Upper lobe of right lung (tissue), 1 donor: Measurements from ENCODE around the gene KRABD2.

Experiments
- ATAC-seq: fragments of 200-7000 bp; cut with Tn5 transposase; one replicate; pipeline ENCODE4 v1.9.1; 2020; ENCODE audit warnings: mild to moderate bottlenecking, moderate library complexity
- DNase-seq: peaks from one replicate; pipeline ENCODE4 v3.0.0-alpha.2; 2020
- H3K27ac ChIP-seq: fragments of 200-600 bp; one replicate; pipeline ENCODE4 v1.8.0; 2022
- H3K27me3 ChIP-seq: fragments of 200-600 bp; one replicate; pipeline ENCODE4 v1.8.0; 2022; ENCODE audit warnings: mild to moderate bottlenecking
- H3K36me3 ChIP-seq: fragments of 200-600 bp; one replicate; pipeline ENCODE4 v1.8.0; 2022
- H3K4me1 ChIP-seq: fragments of 200-600 bp; one replicate; pipeline ENCODE4 v1.8.0; 2022
- H3K4me3 ChIP-seq: fragments of 200-600 bp; one replicate; pipeline ENCODE4 v1.8.0; 2022; ENCODE audit warnings: mild to moderate bottlenecking
- H3K9me3 ChIP-seq: fragments of 200-600 bp; one replicate; pipeline ENCODE4 v1.8.0; 2022
- intact Hi-C: fragments of 100-400 bp; cut with DNase I; formaldehyde crosslinking; loops from one replicate; pipeline ENCODE4 v1.11.0; 2022
- TF ChIP-seq, protein P1 (sequence below): fragments of 200-600 bp; IDR thresholded peaks from one replicate; pipeline ENCODE4 v1.8.0; 2022; ENCODE audit warnings: antibody characterized with exemption
- donor health status: DM: no; HTN: yes; CAD: no; lungs with severe emphysema.

Gene KRABD2

DNA sequence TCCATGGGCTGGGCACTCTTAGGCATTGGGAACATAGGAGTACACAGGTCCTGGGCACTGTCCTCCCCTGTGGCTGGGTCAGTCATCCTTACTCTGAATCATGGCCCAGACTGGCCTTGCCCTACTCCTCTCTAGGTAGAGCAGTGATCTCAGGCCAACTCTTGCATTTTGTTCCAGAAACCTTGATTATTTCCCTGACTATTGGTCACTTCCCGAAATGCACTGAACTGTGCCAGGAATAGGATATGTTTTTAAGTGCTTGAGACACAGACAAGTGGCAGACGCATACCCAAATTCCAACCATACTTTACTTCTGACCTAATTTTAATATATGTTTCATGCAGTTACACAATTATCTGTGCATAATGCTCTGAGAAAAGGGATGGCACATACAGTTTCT, 10.3 kb downstream of the KRABD2 start:
- no peak overlapping the region for H3K27ac ChIP-seq

DNA sequence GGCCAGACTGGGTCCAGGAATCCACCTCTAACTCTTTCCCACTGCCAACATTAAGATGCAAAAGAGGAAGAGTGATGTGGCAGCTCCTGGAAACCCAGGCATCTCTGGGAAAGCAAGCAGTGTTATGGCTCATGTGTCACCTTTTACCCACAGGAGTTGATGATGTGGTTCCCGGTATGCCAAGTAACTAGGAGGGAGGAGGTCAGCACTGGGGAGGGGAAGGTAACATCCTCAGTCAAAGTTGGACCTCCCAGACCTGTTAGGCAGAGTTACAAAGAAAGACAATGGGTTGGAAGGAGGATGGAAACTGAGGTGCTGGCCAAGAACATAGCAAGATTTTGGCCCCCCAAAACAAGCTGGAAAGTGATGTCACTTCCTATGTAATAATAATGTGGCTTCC, 11.4 kb downstream of the KRABD2 start:
- H3K36me3 ChIP-seq, result peaks cover 18% of the 10 kb centered on the region
- no peaks in the 10 kb centered on the region for H3K27me3 ChIP-seq
- H3K27ac ChIP-seq, result no peak overlapping the region
- no peaks in the 10 kb centered on the region for H3K9me3 ChIP-seq
- DNase-seq (no peak), ATAC-seq (no peak)
- no peak overlapping the region for H3K4me3 ChIP-seq
- TF ChIP-seq, protein P1, sequence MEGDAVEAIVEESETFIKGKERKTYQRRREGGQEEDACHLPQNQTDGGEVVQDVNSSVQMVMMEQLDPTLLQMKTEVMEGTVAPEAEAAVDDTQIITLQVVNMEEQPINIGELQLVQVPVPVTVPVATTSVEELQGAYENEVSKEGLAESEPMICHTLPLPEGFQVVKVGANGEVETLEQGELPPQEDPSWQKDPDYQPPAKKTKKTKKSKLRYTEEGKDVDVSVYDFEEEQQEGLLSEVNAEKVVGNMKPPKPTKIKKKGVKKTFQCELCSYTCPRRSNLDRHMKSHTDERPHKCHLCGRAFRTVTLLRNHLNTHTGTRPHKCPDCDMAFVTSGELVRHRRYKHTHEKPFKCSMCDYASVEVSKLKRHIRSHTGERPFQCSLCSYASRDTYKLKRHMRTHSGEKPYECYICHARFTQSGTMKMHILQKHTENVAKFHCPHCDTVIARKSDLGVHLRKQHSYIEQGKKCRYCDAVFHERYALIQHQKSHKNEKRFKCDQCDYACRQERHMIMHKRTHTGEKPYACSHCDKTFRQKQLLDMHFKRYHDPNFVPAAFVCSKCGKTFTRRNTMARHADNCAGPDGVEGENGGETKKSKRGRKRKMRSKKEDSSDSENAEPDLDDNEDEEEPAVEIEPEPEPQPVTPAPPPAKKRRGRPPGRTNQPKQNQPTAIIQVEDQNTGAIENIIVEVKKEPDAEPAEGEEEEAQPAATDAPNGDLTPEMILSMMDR, result no peak
- H3K4me1 ChIP-seq, result no peaks in the 10 kb centered on the region
- intact Hi-C loops, result no loop called here

More for the DNA sequence above, 10.3 kb downstream of the KRABD2 start:
- H3K4me1 ChIP-seq, result no peaks in the 10 kb centered on the region
- peak; percentile 69 for ATAC-seq
- intact Hi-C loops, result no loop called here
- H3K36me3 ChIP-seq, result peaks cover 19% of the 10 kb centered on the region
- H3K27me3 ChIP-seq, result no peaks in the 10 kb centered on the region
- H3K9me3 ChIP-seq, result no peaks in the 10 kb centered on the region
- TF ChIP-seq, protein P1, result no peak
- no peak overlapping the region for H3K4me3 ChIP-seq
- DNase-seq, result no peak

DNA sequence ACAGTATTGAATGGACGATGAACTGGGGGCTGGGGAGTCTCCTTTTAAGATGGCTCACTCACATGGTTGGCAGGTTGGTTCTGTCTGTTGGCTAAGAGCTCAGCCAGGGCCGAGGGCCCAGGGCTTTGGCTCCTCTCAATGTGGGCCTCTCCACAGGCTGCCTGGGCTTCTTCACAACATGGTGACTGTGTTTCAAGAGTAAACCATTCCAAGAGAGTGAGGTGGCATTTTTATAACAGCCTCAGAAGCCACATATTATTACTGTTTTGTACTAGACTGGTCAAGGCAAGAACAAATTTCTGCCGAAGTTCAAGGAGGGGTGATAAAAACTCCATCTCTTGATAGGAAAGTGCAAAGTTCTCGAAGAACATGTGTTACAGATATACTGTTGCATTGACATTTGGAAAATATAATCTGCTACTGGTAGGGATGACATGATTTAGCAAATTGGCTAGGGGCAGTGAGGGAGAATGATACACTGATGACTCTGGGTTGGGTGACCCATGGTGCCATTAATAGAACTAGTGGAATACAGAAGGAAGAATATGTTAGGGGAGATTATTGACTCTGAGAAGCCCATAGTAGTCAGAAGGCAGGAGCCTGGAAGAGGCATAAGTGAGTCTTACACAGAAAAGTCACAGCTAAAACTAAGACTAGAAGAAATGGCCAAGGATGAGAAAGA, 13.7 kb downstream of the KRABD2 start:
- no peak for ATAC-seq
- Histone ChIP-seq H3K4me3 (no peak overlapping the region), H3K36me3 (no peaks in the 10 kb centered on the region), H3K27ac (no peak overlapping the region), H3K4me1 (no peaks in the 10 kb centered on the region), H3K27me3 (no peaks in the 10 kb centered on the region), H3K9me3 (no peaks in the 10 kb centered on the region)
- no peak for DNase-seq
- TF ChIP-seq, protein P1, result no peak
- intact Hi-C loops, result no loop called here

DNA sequence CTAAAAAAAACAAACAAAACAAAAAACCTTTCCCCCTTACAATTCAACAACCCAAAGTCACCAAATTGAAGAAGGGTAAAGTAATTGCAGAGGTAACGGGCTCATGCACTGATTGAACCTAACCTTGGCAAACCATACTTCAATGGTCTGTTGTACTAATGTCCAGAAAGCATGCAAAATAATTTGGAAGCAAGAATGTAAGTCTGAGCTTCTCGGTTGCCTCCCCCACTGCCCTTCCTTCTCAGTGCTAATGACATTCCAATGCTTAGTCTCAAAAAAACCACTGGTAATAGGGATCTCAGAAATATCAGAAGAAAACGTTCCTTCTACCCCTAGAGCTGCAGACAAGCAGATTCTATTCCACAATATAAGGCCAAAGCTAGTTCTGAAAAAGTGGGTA, 15.8 kb downstream of the KRABD2 start:
- no peaks in the 10 kb centered on the region for H3K27me3 ChIP-seq
- no peaks in the 10 kb centered on the region for H3K4me1 ChIP-seq
- TF ChIP-seq, protein P1, result no peak
- no peaks in the 10 kb centered on the region for H3K36me3 ChIP-seq
- intact Hi-C loops, result no loop called here
- no peaks in the 10 kb centered on the region for H3K9me3 ChIP-seq
- ATAC-seq (no peak), DNase-seq (no peak)
- no peak overlapping the region for H3K4me3 ChIP-seq
- H3K27ac ChIP-seq, result no peak overlapping the region

DNA sequence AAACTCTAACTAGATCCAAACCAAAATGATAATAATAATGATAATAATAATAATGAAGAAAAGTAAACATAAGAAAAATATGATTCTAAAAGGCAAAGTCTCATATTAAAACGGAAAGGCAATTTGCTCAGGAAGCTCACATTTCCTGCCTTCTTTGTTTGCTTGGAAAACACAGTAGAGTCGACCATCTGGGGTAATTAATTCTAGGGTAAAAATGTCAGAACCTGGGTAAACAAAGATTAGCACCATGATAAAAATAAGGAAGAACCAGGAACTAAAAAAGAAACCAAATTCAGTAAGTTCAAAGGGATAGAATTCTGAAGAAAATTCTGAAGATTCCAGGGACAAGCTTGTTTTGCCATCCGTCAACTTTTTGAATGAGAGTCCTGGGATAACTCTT, 16.2 kb downstream of the KRABD2 start:
- DNase-seq (no peak), ATAC-seq (no peak)
- Histone ChIP-seq H3K27ac (no peak overlapping the region), H3K4me1 (no peaks in the 10 kb centered on the region), H3K4me3 (no peak overlapping the region), H3K36me3 (no peaks in the 10 kb centered on the region), H3K27me3 (no peaks in the 10 kb centered on the region), H3K9me3 (no peaks in the 10 kb centered on the region)
- TF ChIP-seq, protein P1, result no peak
- intact Hi-C loops, result no loop called here

DNA sequence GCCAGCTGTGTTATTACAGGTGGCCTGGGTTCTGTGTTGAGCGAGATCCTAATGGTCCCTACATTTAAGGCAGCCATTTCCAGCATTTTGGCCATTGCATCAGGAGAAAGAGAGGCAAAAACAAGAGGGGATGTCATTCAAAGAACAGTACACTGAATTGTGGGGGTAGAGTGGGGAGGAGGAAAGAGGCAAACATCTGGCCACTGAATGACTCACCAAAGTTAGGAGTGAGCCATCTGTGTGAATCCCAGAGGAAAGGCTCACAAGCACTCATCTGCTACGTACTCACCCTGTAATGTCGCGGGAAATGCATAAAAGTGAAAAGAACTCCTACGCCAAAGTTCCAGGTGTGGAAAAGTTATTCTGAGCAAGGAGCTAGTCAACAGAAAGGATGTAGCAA, 16.7 kb downstream of the KRABD2 start:
- H3K36me3 ChIP-seq, result no peaks in the 10 kb centered on the region
- TF ChIP-seq, protein P1, result no peak
- no peaks in the 10 kb centered on the region for H3K4me1 ChIP-seq
- no peak overlapping the region for H3K4me3 ChIP-seq
- DNase-seq (no peak), ATAC-seq (no peak)
- H3K27ac ChIP-seq, result no peak overlapping the region
- no peaks in the 10 kb centered on the region for H3K9me3 ChIP-seq
- H3K27me3 ChIP-seq, result no peaks in the 10 kb centered on the region
- intact Hi-C loops, result no loop called here
